ENCODE data around the gene MRPS17.

MRPS17 gene

GRCh38 chr7:55966851-55967250, 15.2 kb downstream of the MRPS17 start:
- ChIA-PET CTCF (interaction anchor here (1.2 to 2.3 kb wide), 3 partner anchors 8 to 108 kb away, joined by 3 to 8 read pairs (median 4); no protein-coding TSS in a partner anchor), POLR2A (no interaction called here)
- no peak overlapping the region for H3K4me3 ChIP-seq (ENCODE audit: low read depth, low read length)
- DNase-seq (ENCODE audit: low read depth, low spot score), result no peak
- TF ChIP-seq, protein P1, sequence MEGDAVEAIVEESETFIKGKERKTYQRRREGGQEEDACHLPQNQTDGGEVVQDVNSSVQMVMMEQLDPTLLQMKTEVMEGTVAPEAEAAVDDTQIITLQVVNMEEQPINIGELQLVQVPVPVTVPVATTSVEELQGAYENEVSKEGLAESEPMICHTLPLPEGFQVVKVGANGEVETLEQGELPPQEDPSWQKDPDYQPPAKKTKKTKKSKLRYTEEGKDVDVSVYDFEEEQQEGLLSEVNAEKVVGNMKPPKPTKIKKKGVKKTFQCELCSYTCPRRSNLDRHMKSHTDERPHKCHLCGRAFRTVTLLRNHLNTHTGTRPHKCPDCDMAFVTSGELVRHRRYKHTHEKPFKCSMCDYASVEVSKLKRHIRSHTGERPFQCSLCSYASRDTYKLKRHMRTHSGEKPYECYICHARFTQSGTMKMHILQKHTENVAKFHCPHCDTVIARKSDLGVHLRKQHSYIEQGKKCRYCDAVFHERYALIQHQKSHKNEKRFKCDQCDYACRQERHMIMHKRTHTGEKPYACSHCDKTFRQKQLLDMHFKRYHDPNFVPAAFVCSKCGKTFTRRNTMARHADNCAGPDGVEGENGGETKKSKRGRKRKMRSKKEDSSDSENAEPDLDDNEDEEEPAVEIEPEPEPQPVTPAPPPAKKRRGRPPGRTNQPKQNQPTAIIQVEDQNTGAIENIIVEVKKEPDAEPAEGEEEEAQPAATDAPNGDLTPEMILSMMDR (IDR thresholded peaks at IDR 0.05; ENCODE audit: insufficient read depth, low read length, missing control alignments), result no peak

- TF ChIP-seq, protein P1 (IDR thresholded peaks at IDR 0.05; ENCODE audit: insufficient read depth, low read length, missing control alignments), result no peak
- ChIA-PET POLR2A (no interaction called here), CTCF (no interaction called here)
- no peak for DNase-seq (ENCODE audit: low read depth, low spot score)
- H3K4me3 ChIP-seq (ENCODE audit: low read depth, low read length), result no peak overlapping the region
These were observed 17.7 kb downstream of the MRPS17 start for GRCh38 chr7:55969391-55969790.

- H3K4me3 ChIP-seq (ENCODE audit: low read depth, low read length), result no peak overlapping the region
- no peak for DNase-seq (ENCODE audit: low read depth, low spot score)
- ChIA-PET POLR2A (no interaction called here), CTCF (no interaction called here)
- TF ChIP-seq, protein P1 (IDR thresholded peaks at IDR 0.05; ENCODE audit: insufficient read depth, low read length, missing control alignments), result no peak
These were observed 18.9 kb downstream of the MRPS17 start for GRCh38 chr7:55970561-55970960.

GRCh38 chr7:55970978-55971377, 19.3 kb downstream of the MRPS17 start:
- TF ChIP-seq, protein P1 (IDR thresholded peaks at IDR 0.05; ENCODE audit: insufficient read depth, low read length, missing control alignments), result no peak
- POLR2A ChIA-PET, result no interaction called here
- no peak overlapping the region for H3K4me3 ChIP-seq (ENCODE audit: low read depth, low read length)
- no peak for DNase-seq (ENCODE audit: low read depth, low spot score)
- CTCF ChIA-PET, result no interaction called here

GRCh38 chr7:55973747-55974250, 22.1 kb downstream of the MRPS17 start:
- ChIA-PET CTCF (no interaction called here), POLR2A (no interaction called here)
- H3K4me3 ChIP-seq (ENCODE audit: low read depth, low read length), result no peak overlapping the region
- no peak for DNase-seq (ENCODE audit: low read depth, low spot score)
- TF ChIP-seq, protein P1 (IDR thresholded peaks at IDR 0.05; ENCODE audit: insufficient read depth, low read length, missing control alignments), result no peak

DNA sequence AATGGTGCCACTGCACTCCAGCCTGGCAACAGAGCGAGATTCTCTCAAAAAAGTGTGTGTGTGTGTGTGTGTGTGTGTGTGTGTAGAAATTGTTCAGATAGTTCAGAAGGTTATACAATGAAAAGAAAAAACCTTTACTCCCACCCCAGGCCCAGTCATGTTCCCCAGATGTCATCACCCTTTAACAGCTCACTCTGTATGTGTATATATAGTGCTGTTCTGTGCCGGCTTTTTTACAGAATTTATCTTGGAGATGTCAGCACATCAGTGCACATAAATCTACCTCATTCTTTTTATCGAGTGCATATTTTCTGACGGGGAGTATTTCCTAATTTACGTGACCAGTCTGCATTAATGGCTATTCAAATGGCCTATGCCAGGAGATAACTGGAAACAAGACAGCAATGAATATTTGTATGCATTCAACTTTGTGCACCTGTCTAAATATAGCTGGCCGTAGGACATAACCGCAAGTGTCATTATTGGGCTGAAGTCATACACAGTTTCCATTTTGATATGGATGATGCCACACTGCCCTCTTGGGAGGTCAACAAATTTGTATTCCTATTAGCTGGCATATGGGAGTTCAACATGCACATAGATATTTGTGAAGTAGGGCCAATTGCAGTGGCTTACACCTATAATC, 24.4 kb downstream of the MRPS17 start:
- POLR2A ChIA-PET, result interaction anchor here (0.6 kb wide), 1 partner anchor 96 kb away, joined by 4 read pairs; no protein-coding TSS in a partner anchor
- CTCF ChIA-PET, result interaction anchor here (0.9 to 1.9 kb wide), 4 partner anchors 11 to 29 kb away, joined by 4 to 9 read pairs (median 4); no protein-coding TSS in a partner anchor
- TF ChIP-seq, protein P1 (IDR thresholded peaks at IDR 0.05; ENCODE audit: insufficient read depth, low read length, missing control alignments), result no peak
- no peak overlapping the region for H3K4me3 ChIP-seq (ENCODE audit: low read depth, low read length)
- no peak for DNase-seq (ENCODE audit: low read depth, low spot score)

Measured in AG04449 (cell line).